Raji (cell line): Measurements from ENCODE around the gene THAP7.

ENCODE experiments used
- POLR2A ChIP-seq: IDR thresholded peaks from 2 replicates; pipeline ENCODE4 v1.6.1; 2011; ENCODE audit warnings: low read depth, low read length, control low read depth; ENCODE audit not compliant: insufficient read depth

The THAP7 gene

GRCh38 chr22:20956258-20957101 is 45.4 kb downstream of the THAP7 start:
- TF ChIP-seq POLR2A, result no peak

- no peak for TF ChIP-seq POLR2A
These were observed 46.4 kb downstream of the THAP7 start for GRCh38 chr22:20955548-20955947.

DNA sequence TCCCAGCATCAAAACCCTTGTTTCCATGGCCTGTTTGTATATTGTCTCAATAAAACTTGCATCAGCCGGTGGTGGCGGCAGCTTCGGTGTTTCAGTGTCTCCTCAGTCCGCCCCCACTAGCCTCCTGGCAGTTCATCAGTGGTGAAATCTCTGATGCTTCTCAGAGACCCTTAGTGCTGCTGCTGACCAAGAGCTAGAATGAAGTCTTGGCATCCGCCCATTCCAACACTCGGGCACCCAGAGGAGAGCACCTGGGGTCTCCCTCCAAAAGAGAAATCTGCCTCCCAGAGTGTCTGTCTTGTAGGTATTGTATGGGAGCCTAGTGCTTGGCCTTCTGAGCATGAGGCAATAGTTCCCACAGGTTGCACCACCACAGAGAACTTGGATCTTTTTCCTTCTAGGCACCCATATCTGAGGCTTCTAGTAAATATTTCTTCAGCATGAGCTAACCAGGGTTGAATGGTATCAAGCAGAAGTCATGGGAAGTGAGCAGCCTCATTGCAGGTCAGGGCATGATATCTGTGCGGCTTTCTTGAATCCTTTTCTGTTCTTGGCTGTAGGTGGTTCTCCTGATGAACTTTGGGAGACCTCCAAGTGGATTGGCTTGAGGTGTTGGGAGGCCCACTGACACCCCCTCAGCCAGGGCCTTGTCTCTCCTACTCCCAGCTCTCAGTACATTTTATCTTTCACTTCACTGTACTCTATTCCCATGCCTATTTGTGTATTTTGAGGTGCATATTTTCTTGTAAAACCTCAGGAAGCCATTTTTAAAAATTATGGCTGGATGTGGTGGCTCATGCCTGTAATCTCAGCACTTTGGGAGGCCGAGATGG is 48.0 kb downstream of the THAP7 start:
- no peak for TF ChIP-seq POLR2A

- no peak for TF ChIP-seq POLR2A
These were observed 48.6 kb downstream of the THAP7 start for GRCh38 chr22:20953342-20953608.

DNA sequence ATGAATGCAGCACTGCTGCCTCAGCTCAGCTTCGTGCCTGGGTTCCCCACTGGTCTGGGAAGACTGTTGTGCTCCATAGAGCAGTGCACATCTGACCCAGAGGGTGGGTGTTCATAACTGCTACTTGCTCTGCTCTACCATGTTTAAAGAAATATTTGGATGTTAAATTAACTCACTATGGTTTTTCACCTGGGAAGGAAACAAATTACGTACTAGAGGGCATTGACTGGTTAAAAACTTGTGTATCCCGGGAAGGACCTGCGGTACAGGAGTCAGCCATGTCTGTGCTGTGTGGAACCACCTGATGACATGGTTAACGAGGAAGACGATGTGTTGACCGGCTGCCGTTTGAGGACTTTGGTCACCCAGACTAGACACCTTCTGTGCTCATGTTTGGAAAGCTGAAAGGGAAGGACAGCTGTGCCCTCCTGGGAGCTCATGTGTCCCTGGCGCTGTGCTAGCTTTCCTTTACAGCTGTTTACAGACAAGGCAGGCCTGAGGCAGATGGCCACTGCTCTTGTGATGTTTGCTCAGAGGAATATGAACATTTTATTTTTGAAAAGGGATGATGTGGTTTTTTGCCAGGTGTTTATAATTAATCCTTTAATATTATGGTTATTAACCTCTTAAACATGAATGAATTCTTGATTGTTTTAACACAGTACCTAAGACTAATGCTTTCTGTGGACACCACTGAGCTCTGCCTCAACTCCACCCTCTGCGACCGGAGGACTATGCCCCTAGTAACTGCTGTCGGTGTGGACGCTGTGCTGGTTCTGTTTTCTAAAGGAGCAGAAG is 49.2 kb downstream of the THAP7 start:
- TF ChIP-seq POLR2A, result no peak

DNA sequence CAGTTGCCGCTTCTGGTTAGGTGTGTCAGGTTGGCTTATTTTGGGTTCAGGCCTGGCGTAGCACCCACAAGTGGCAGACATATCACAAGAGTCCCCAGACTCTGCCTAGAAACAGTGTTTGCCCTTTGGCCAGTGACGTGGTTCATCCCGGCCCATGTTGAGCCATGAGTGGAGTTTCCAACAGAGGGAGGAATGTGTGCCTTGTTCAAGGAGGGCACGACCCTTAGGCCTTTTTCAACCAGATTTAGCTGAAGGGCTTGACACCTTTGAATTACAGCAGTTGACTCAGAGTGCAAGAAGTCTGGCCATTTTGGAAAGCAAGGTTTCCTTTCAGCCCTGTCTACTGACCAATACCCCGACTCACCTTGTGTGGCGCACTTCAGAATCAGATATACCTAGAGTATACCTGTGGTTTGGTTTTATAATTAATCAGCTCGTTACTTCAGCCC is 50.0 kb downstream of the THAP7 start:
- TF ChIP-seq POLR2A, result no peak

DNA sequence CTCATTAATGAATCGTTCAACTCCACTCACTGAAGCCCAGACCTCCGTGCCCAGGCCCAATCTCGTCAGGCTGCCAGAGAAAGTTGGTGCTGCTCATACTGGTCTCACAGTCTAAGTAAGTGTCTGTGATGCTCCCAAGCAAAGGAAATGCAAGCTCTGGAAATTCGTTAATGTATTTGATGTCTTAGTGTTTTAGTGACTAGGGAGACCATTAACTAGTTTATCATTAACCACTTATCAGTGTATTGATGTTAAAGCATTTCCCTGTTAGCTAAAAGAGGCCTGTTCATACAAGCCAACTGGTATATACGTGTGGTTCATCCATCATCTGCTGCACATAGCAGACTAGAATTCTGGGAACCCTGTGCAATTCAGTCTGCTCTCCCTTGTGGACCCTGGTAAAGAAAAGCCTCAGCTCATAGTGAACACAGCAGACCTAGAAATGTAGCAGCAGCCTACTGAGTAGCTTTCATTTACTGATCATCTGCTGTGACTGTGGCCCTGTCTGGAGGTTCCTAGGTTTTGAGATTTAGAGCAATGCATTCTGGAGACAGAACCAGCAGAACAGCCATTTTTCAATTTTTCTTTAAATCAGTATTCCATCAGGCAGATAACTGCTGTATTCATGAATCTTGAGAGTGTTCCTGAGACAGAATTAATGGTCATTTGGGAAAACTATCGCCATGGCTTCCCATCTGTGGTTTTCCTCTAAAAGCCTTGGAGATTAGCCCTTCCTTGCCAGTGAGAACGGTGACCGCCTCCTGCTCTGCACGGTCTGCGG is 50.6 kb downstream of the THAP7 start:
- TF ChIP-seq POLR2A, result no peak

- no peak for TF ChIP-seq POLR2A
These were observed 52.2 kb downstream of the THAP7 start for GRCh38 chr22:20949698-20950183.
